Measurements from ENCODE around the gene DUSP22.

DUSP22 gene

GRCh38 chr6:363291-363690, 71.0 kb downstream of the DUSP22 start:
- no peak for TF ChIP-seq GATA3 (IDR thresholded peaks at IDR 0.05; ENCODE audit: low read depth, low read length)
- TF ChIP-seq GATA2 (IDR thresholded peaks at IDR 0.05; ENCODE audit: low read depth, low read length) = no peak

GRCh38 chr6:363909-364308, 71.6 kb downstream of the DUSP22 start:
- TF ChIP-seq GATA2 (IDR thresholded peaks at IDR 0.05; ENCODE audit: low read depth, low read length) (no peak), GATA3 (IDR thresholded peaks at IDR 0.05; ENCODE audit: low read depth, low read length) (no peak)

GRCh38 chr6:364609-365540, 72.6 kb downstream of the DUSP22 start:
- no peak for TF ChIP-seq GATA2 (IDR thresholded peaks at IDR 0.05; ENCODE audit: low read depth, low read length)
- no peak for TF ChIP-seq GATA3 (IDR thresholded peaks at IDR 0.05; ENCODE audit: low read depth, low read length)

GRCh38 chr6:365835-366234, 73.5 kb downstream of the DUSP22 start:
- no peak for TF ChIP-seq GATA2 (IDR thresholded peaks at IDR 0.05; ENCODE audit: low read depth, low read length)
- no peak for TF ChIP-seq GATA3 (IDR thresholded peaks at IDR 0.05; ENCODE audit: low read depth, low read length)

GRCh38 chr6:366389-367297, 74.4 kb downstream of the DUSP22 start:
- TF ChIP-seq GATA2 (IDR thresholded peaks at IDR 0.05; ENCODE audit: low read depth, low read length) = no peak
- TF ChIP-seq GATA3 (IDR thresholded peaks at IDR 0.05; ENCODE audit: low read depth, low read length) = no peak

- no peak for TF ChIP-seq GATA3 (IDR thresholded peaks at IDR 0.05; ENCODE audit: low read depth, low read length)
- no peak for TF ChIP-seq GATA2 (IDR thresholded peaks at IDR 0.05; ENCODE audit: low read depth, low read length)
These were observed 75.1 kb downstream of the DUSP22 start for GRCh38 chr6:367298-367794.

- no peak for TF ChIP-seq GATA2 (IDR thresholded peaks at IDR 0.05; ENCODE audit: low read depth, low read length)
- no peak for TF ChIP-seq GATA3 (IDR thresholded peaks at IDR 0.05; ENCODE audit: low read depth, low read length)
These were observed 75.8 kb downstream of the DUSP22 start for GRCh38 chr6:367891-368630.

GRCh38 chr6:369559-370431, 77.5 kb downstream of the DUSP22 start:
- no peak for TF ChIP-seq GATA2 (IDR thresholded peaks at IDR 0.05; ENCODE audit: low read depth, low read length)
- TF ChIP-seq GATA3 (IDR thresholded peaks at IDR 0.05; ENCODE audit: low read depth, low read length) = no peak

- no peak for TF ChIP-seq GATA2 (IDR thresholded peaks at IDR 0.05; ENCODE audit: low read depth, low read length)
- no peak for TF ChIP-seq GATA3 (IDR thresholded peaks at IDR 0.05; ENCODE audit: low read depth, low read length)
These were observed 78.3 kb downstream of the DUSP22 start for GRCh38 chr6:370555-370954.

GRCh38 chr6:372336-372911, 80.1 kb downstream of the DUSP22 start:
- TF ChIP-seq GATA2 (IDR thresholded peaks at IDR 0.05; ENCODE audit: low read depth, low read length) (no peak), GATA3 (IDR thresholded peaks at IDR 0.05; ENCODE audit: low read depth, low read length) (no peak)

GRCh38 chr6:373031-373430, 80.7 kb downstream of the DUSP22 start:
- TF ChIP-seq GATA3 (IDR thresholded peaks at IDR 0.05; ENCODE audit: low read depth, low read length) (no peak), GATA2 (IDR thresholded peaks at IDR 0.05; ENCODE audit: low read depth, low read length) (no peak)

Data from SH-SY5Y (cell line).